Smooth muscle cell (in vitro differentiated cells): Measurements from ENCODE around the gene C2CD2. TPM values are rescaled to one million over a fixed set of nuclear protein-coding genes. Genes with fewer than 3 reads are reported as not detected.

Experiments used
- DNase-seq: peaks from one replicate; lab custom pipeline; 2025; ENCODE audit not compliant: unreplicated experiment; lab: John Stamatoyannopoulos, UW
- H2AFZ ChIP-seq: fragments of 200-600 bp; sonication (generic); 2 replicates; pipeline ENCODE4 v1.6.0; 2016; ENCODE audit warnings: antibody characterized with exemption, low read depth, mild to moderate bottlenecking
- H3F3A ChIP-seq: fragments of 200-600 bp; sonication (generic); 2 replicates; pipeline ENCODE4 v1.6.0; 2017; ENCODE audit warnings: antibody characterized with exemption, low read depth
- H3K27ac ChIP-seq: fragments of 200-600 bp; sonication (generic); 2 replicates; pipeline ENCODE4 v1.5.1; 2016; ENCODE audit warnings: low read depth, mild to moderate bottlenecking
- H3K27me3 ChIP-seq: fragments of 200-600 bp; sonication (generic); 2 replicates; pipeline ENCODE4 v1.6.1; 2016; ENCODE audit warnings: low read depth, mild to moderate bottlenecking
- H3K36me3 ChIP-seq: fragments of 200-600 bp; sonication (generic); 2 replicates; pipeline ENCODE4 v1.5.1; 2016; ENCODE audit warnings: low read depth
- H3K4me1 ChIP-seq: fragments of 200-600 bp; sonication (generic); 2 replicates; pipeline ENCODE4 v1.5.1; 2016; ENCODE audit warnings: low read depth
- H3K4me2 ChIP-seq: fragments of 200-600 bp; sonication (generic); 2 replicates; pipeline ENCODE4 v1.6.0; 2016; ENCODE audit warnings: mild to moderate bottlenecking
- H3K4me3 ChIP-seq: fragments of 200-600 bp; sonication (generic); 2 replicates; pipeline ENCODE4 v1.5.1; 2016; ENCODE audit warnings: mild to moderate bottlenecking
- H3K79me2 ChIP-seq: fragments of 200-600 bp; sonication (generic); 2 replicates; pipeline ENCODE4 v1.6.0; 2016; ENCODE audit warnings: low read depth, mild to moderate bottlenecking
- H3K9ac ChIP-seq: fragments of 200-600 bp; sonication (generic); 2 replicates; pipeline ENCODE4 v1.6.0; 2016; ENCODE audit warnings: low read depth
- H3K9me3 ChIP-seq: fragments of 200-600 bp; sonication (generic); replicated peaks from 2 replicates; pipeline ENCODE4 v1.5.1; 2016; ENCODE audit warnings: low read depth
- H4K20me1 ChIP-seq: fragments of 200-600 bp; sonication (generic); 2 replicates; pipeline ENCODE4 v1.6.0; 2016; ENCODE audit warnings: low read depth
- CTCF ChIP-seq: fragments of 200-600 bp; sonication (generic); IDR thresholded peaks from 2 replicates; pipeline ENCODE4 v1.5.1; 2017; ENCODE audit warnings: borderline replicate concordance, mild to moderate bottlenecking, antibody characterized with exemption; ENCODE audit not compliant: insufficient read depth, poor library complexity, severe bottlenecking
- WGBS: methylation state at CpG from one replicate; pipeline ENCODE4 v1.1.7; 2016; ENCODE audit warnings: low lambda C conversion rate; 5-methylcytosine and 5-hydroxymethylcytosine counted together
- polyA plus RNA-seq: library from polyadenylated mRNA; unstranded; fragments of >200 nt; fragmentation: Nextera tagmentation; extraction: Ambion mirVana; gene quantifications from 2 replicates; pipeline ENCODE4 v1.2.1, GENCODE V29; 2016
- total RNA-seq: library from RNA; depleted of rRNA; stranded (reverse); fragments of >200 nt; gene quantifications from 2 replicates; pipeline ENCODE4 v1.2.3, GENCODE V29; 2014

Gene C2CD2
- total and polyA plus RNA-seq, 2 experiments from 2014 or later, result 3.4 to 6.1 TPM

GRCh38 chr21:41900401-41900800 lies 53.4 kb downstream of the C2CD2 start:
- no peaks in the 10 kb centered on the region for H4K20me1 ChIP-seq
- no peak overlapping the region for H2AFZ ChIP-seq
- H3K4me2 ChIP-seq, result no peak overlapping the region
- H3K36me3 ChIP-seq, result no peaks in the 10 kb centered on the region
- no peak for DNase-seq
- H3K9me3 ChIP-seq, result no peaks in the 10 kb centered on the region
- 95% methylated on average over 6 of the region's 6 CpGs for WGBS
- no peak overlapping the region for H3K27ac ChIP-seq
- peaks cover 10% of the 10 kb centered on the region for H3K4me1 ChIP-seq
- H3K9ac ChIP-seq, result no peak overlapping the region
- H3K79me2 ChIP-seq, result no peaks in the 10 kb centered on the region
- no peak overlapping the region for H3K4me3 ChIP-seq
- H3K27me3 ChIP-seq, result no peaks in the 10 kb centered on the region
- TF ChIP-seq CTCF, result no peak
- no peaks in the 10 kb centered on the region for H3F3A ChIP-seq

- DNase-seq, result no peak
- Histone ChIP-seq H3K79me2 (no peaks in the 10 kb centered on the region), H3K9ac (no peak overlapping the region), H3K27ac (no peak overlapping the region), H3K4me2 (no peak overlapping the region), H4K20me1 (no peaks in the 10 kb centered on the region), H3K36me3 (no peaks in the 10 kb centered on the region), H3K4me3 (no peak overlapping the region), H3F3A (no peaks in the 10 kb centered on the region), H3K4me1 (peaks cover 17% of the 10 kb centered on the region), H3K27me3 (no peaks in the 10 kb centered on the region), H3K9me3 (no peaks in the 10 kb centered on the region), H2AFZ (no peak overlapping the region)
- no peak for TF ChIP-seq CTCF
- WGBS, result 88% methylated on average over 25 of the region's 25 CpGs
Measured at GRCh38 chr21:41899426-41900202, 54.2 kb downstream of the C2CD2 start.

GRCh38 chr21:41898998-41899397 lies 54.8 kb downstream of the C2CD2 start:
- TF ChIP-seq CTCF, result no peak

GRCh38 chr21:41897700-41898099 lies 56.1 kb downstream of the C2CD2 start:
- 85% methylated on average over 8 of the region's 8 CpGs for WGBS
- Histone ChIP-seq H4K20me1 (no peaks in the 10 kb centered on the region), H3K4me1 (peaks cover 17% of the 10 kb centered on the region), H3K9me3 (no peaks in the 10 kb centered on the region), H3K4me3 (no peak overlapping the region), H3K27ac (no peak overlapping the region), H3K27me3 (no peaks in the 10 kb centered on the region), H3K9ac (no peak overlapping the region), H3F3A (no peaks in the 10 kb centered on the region), H3K79me2 (no peaks in the 10 kb centered on the region), H2AFZ (no peak overlapping the region), H3K4me2 (no peak overlapping the region), H3K36me3 (no peaks in the 10 kb centered on the region)
- TF ChIP-seq CTCF, result no peak
- no peak for DNase-seq

More at GRCh38 chr21:41898998-41899397, 54.8 kb downstream of the C2CD2 start:
- Histone ChIP-seq H3K9ac (no peak overlapping the region), H3K4me3 (no peak overlapping the region), H3K4me1 (peaks cover 17% of the 10 kb centered on the region), H3K27me3 (no peaks in the 10 kb centered on the region), H3K27ac (no peak overlapping the region), H3K36me3 (no peaks in the 10 kb centered on the region), H4K20me1 (no peaks in the 10 kb centered on the region), H3F3A (no peaks in the 10 kb centered on the region), H3K4me2 (no peak overlapping the region), H3K79me2 (no peaks in the 10 kb centered on the region), H2AFZ (no peak overlapping the region), H3K9me3 (no peaks in the 10 kb centered on the region)
- no peak for DNase-seq
- WGBS, result 94% methylated on average over 17 of the region's 17 CpGs
